PC-3 (cell line): Measurements from ENCODE around the gene FBLN5. TPM values are rescaled to one million over a fixed set of nuclear protein-coding genes. Genes with fewer than 3 reads are reported as not detected.

Experiments
- ATAC-seq: fragments of 200-7000 bp; cut with Tn5 transposase; 2 replicates; pipeline ENCODE4 v1.9.1; 2020; ENCODE audit warnings: mild to moderate bottlenecking, moderate library complexity
- BruUV-seq: library from RNA; stranded (reverse); fragments of 400-500 nt; replicated peaks from 2 replicates; lab custom pipeline; 2021; lab: Mats Ljungman, UMichigan
- CTCF ChIA-PET: fragments of 300-600 bp; sonication (Branson Sonifier 250); formaldehyde crosslinking; loops from one replicate; lab custom pipeline; 2022; ENCODE audit warnings: antibody characterized with exemption; lab: Charles Lee
- POLR2A ChIA-PET: fragments of 300-600 bp; sonication (Branson Sonifier 250); formaldehyde crosslinking; loops from one replicate; lab custom pipeline; 2022; ENCODE audit warnings: antibody characterized with exemption; ENCODE audit not compliant: unreplicated experiment; lab: Charles Lee
- DNase-seq: peaks from one replicate; pipeline ENCODE4 v3.0.0-alpha.2; 2015
- H2AFZ ChIP-seq: fragments of 300-600 bp; sonication (generic); 2 replicates; pipeline ENCODE4 v1.6.0; 2016; ENCODE audit warnings: antibody characterized with exemption, low read length
- H3F3A ChIP-seq: fragments of 300-600 bp; sonication (generic); one replicate; pipeline ENCODE4 v1.6.0; 2017; ENCODE audit warnings: antibody characterized with exemption, low read length, control low read depth, mild to moderate bottlenecking; ENCODE audit not compliant: unreplicated experiment
- H3K27ac ChIP-seq: fragments of 300-600 bp; sonication (generic); 2 replicates; pipeline ENCODE4 v1.5.1; 2016; ENCODE audit warnings: mild to moderate bottlenecking, low read length
- H3K27me3 ChIP-seq: fragments of 300-600 bp; sonication (generic); 2 replicates; pipeline ENCODE4 v1.6.1; 2016; ENCODE audit warnings: low read length, mixed read lengths
- H3K36me3 ChIP-seq: fragments of 300-600 bp; sonication (generic); 2 replicates; pipeline ENCODE4 v1.6.1; 2016; ENCODE audit warnings: low read depth, mixed run types, low read length, mixed read lengths
- H3K4me1 ChIP-seq: fragments of 300-600 bp; sonication (generic); 2 replicates; pipeline ENCODE4 v1.5.1; 2016; ENCODE audit warnings: low read length; ENCODE audit not compliant: insufficient read depth
- H3K4me2 ChIP-seq: fragments of 300-600 bp; sonication (generic); 2 replicates; pipeline ENCODE4 v1.6.0; 2016; ENCODE audit warnings: low read length
- H3K4me3 ChIP-seq: fragments of 300-600 bp; sonication (generic); 2 replicates; pipeline ENCODE4 v1.5.1; 2016; ENCODE audit warnings: mild to moderate bottlenecking, low read length, mixed read lengths
- H3K79me2 ChIP-seq: fragments of 300-600 bp; sonication (generic); 2 replicates; pipeline ENCODE4 v1.6.1; 2017; ENCODE audit warnings: low read length, mixed read lengths
- H3K9ac ChIP-seq: fragments of 300-600 bp; sonication (generic); 2 replicates; pipeline ENCODE4 v1.6.0; 2016; ENCODE audit warnings: mild to moderate bottlenecking, low read length
- H3K9me2 ChIP-seq: fragments of 300-600 bp; sonication (generic); replicated peaks from 2 replicates; pipeline ENCODE4 v1.6.1; 2016; ENCODE audit warnings: mixed run types, low read length, mixed read lengths
- H3K9me3 ChIP-seq: fragments of 300-600 bp; sonication (generic); 2 replicates; pipeline ENCODE4 v1.6.1; 2016; ENCODE audit warnings: low read length, mixed read lengths
- H4K20me1 ChIP-seq: fragments of 300-600 bp; sonication (generic); 2 replicates; pipeline ENCODE4 v1.6.1; 2016; ENCODE audit warnings: low read length, mixed read lengths
- CTCF ChIP-seq: fragments of 300-600 bp; sonication (generic); conservative IDR thresholded peaks from 2 replicates; pipeline ENCODE4 v1.5.1; 2017; ENCODE audit warnings: antibody characterized with exemption, low read depth, mild to moderate bottlenecking, low read length
- EZH2 ChIP-seq: fragments of 300-600 bp; sonication (generic); IDR thresholded peaks from one replicate; pipeline ENCODE4 v1.6.1; 2017; ENCODE audit warnings: antibody characterized with exemption, mild to moderate bottlenecking, low read length; ENCODE audit not compliant: unreplicated experiment
- EZH2phosphoT487 ChIP-seq: fragments of 300-600 bp; sonication (generic); IDR thresholded peaks from 2 replicates; pipeline ENCODE4 v1.6.1; 2018; ENCODE audit warnings: mild to moderate bottlenecking, antibody characterized with exemption, low read length, borderline replicate concordance
- intact Hi-C: fragments of 100-400 bp; cut with micrococcal nuclease; formaldehyde crosslinking; loops from 2 replicates; pipeline ENCODE4 v1.9.0; 2023
- total RNA-seq: library from RNA; depleted of rRNA; stranded (reverse); fragments of >200 nt; gene quantifications from 2 replicates; pipeline ENCODE4 v1.2.3, GENCODE V29; 2014

FBLN5 gene
- total RNA-seq, 1 experiment from 2014 or later: 0.58 TPM

DNA sequence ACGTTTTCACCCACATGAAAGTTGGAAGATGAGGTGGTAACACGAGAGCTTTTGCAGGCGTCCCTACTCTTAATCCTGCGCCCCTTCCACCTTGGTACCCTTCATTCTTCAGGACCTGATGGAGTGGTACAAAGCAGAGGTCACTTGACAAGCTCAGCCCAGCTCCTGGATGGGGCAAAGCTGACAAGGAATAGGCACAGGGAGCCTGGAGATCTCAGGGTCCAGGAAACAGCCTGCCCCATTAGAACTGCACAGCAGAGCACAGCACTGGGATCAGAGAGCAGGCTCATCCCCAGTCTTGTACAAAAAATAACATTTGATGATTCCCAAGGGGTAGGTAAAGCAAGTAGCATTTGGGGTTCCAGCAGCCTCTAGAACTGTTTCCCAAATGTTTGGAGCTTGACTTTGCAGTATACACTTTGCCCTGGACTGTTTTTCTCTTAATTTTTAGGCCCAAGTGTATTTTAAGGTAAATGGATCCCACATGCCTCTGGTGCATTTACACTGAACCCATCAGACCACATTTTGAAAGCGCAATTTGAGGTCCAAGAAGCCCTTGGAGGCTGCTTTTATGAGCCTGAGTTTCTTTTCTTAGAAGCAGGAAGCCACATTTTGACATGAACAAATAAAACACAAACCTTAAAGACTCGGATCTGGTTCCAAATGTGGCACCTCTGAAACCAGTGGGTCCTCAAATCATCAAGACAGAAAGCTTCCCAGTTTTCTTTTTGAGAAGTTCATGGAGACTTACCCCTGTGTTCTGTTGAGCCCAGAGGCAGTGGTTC is 80.8 kb downstream of the FBLN5 start:
- intact Hi-C loops: no loop called here
- H3K79me2 ChIP-seq: no peaks in the 10 kb centered on the region
- no TSS peak for BruUV-seq
- no peak for TF ChIP-seq EZH2phosphoT487
- no peak for TF ChIP-seq CTCF
- TF ChIP-seq EZH2: no peak
- no peak overlapping the region for H3K27ac ChIP-seq
- no peaks in the 10 kb centered on the region; the same call in 1 of the 2 replicates for H3K27me3 ChIP-seq
- H3K9ac ChIP-seq: no peak overlapping the region
- no peaks in the 10 kb centered on the region for H3K36me3 ChIP-seq
- no peak for DNase-seq
- H3K4me3 ChIP-seq: no peak overlapping the region
- CTCF ChIA-PET: no interaction called here
- no peaks in the 10 kb centered on the region for H3K9me2 ChIP-seq
- no peaks in the 10 kb centered on the region for H4K20me1 ChIP-seq
- H3K9me3 ChIP-seq: no peaks in the 10 kb centered on the region
- peaks cover 13% of the 10 kb centered on the region for H3K4me1 ChIP-seq
- POLR2A ChIA-PET: no interaction called here
- H3F3A ChIP-seq: no peaks in the 10 kb centered on the region
- H2AFZ ChIP-seq: no peak overlapping the region
- ATAC-seq: no peak
- no peak overlapping the region for H3K4me2 ChIP-seq

GRCh38 chr14:91866061-91866460 is 81.4 kb downstream of the FBLN5 start:
- no peaks in the 10 kb centered on the region for H3F3A ChIP-seq
- no peaks in the 10 kb centered on the region for H3K9me2 ChIP-seq
- H4K20me1 ChIP-seq: no peaks in the 10 kb centered on the region
- H3K4me2 ChIP-seq: no peak overlapping the region
- H3K4me1 ChIP-seq: peaks cover 13% of the 10 kb centered on the region
- peaks cover 3% of the 10 kb centered on the region; the same call in 1 of the 2 replicates for H3K27me3 ChIP-seq
- no TSS peak for BruUV-seq
- H3K4me3 ChIP-seq: no peak overlapping the region
- CTCF ChIA-PET: no interaction called here
- intact Hi-C loops: no loop called here
- H2AFZ ChIP-seq: no peak overlapping the region
- H3K79me2 ChIP-seq: no peaks in the 10 kb centered on the region
- DNase-seq (peak; percentile 15), ATAC-seq (no peak)
- no peaks in the 10 kb centered on the region for H3K9me3 ChIP-seq
- H3K27ac ChIP-seq: no peak overlapping the region
- H3K36me3 ChIP-seq: no peaks in the 10 kb centered on the region
- no peak for TF ChIP-seq EZH2
- no peak for TF ChIP-seq CTCF
- no peak for TF ChIP-seq EZH2phosphoT487
- POLR2A ChIA-PET: no interaction called here
- H3K9ac ChIP-seq: no peak overlapping the region

DNA sequence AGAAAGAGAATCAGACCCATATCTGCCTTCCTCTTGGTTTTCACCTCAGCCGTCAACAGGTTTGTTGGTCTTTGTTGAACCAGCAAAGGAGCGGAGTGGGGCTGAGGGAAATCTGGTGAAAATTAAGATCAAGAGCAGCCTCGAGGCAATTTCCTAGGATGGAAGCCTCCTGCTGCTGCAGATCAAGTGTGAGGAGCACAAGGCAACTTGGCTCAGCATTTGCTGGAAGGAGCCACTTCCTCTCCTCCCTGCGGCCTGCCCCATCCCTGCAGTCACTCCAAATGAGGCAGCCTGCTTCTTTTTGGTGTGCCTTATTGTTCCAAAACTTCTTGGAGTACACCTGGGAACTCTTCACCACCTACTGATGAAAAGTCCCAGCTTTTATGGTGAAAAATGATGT is 85.1 kb downstream of the FBLN5 start:
- no peaks in the 10 kb centered on the region for H3F3A ChIP-seq
- intact Hi-C loops: no loop called here
- H3K36me3 ChIP-seq: no peaks in the 10 kb centered on the region
- H3K4me2 ChIP-seq: no peak overlapping the region
- DNase-seq (no peak), ATAC-seq (no peak)
- ChIA-PET POLR2A (no interaction called here), CTCF (no interaction called here)
- no peaks in the 10 kb centered on the region for H3K9me2 ChIP-seq
- peaks cover 3% of the 10 kb centered on the region; the same call in 1 of the 2 replicates for H3K4me1 ChIP-seq
- H3K9me3 ChIP-seq: no peaks in the 10 kb centered on the region
- peaks cover 12% of the 10 kb centered on the region; the same call in 1 of the 2 replicates for H3K27me3 ChIP-seq
- TF ChIP-seq EZH2phosphoT487 (no peak), CTCF (no peak), EZH2 (no peak)
- no TSS peak for BruUV-seq
- no peaks in the 10 kb centered on the region for H4K20me1 ChIP-seq
- no peak overlapping the region for H3K9ac ChIP-seq
- H2AFZ ChIP-seq: no peak overlapping the region
- H3K27ac ChIP-seq: no peak overlapping the region
- H3K4me3 ChIP-seq: no peak overlapping the region
- H3K79me2 ChIP-seq: no peaks in the 10 kb centered on the region
